B cell (primary cell): Measurements from ENCODE around the gene TRIOBP.

Source experiments
- CTCF ChIP-seq: fragments of 200-600 bp; IDR thresholded peaks from one replicate; pipeline ENCODE4 v1.8.0; 2022; ENCODE audit warnings: antibody characterized with exemption, mild to moderate bottlenecking
- EZH2 ChIP-seq: IDR thresholded peaks from 2 replicates; pipeline ENCODE4 v1.6.1; 2012; ENCODE audit warnings: borderline replicate concordance, low read depth, mild to moderate bottlenecking, moderate library complexity, low read length; ENCODE audit not compliant: insufficient read depth, poor library complexity, severe bottlenecking

GRCh38 chr22:37710675-37711074 lies 13.8 kb downstream of the TRIOBP start:
- no peak for TF ChIP-seq CTCF
- TF ChIP-seq EZH2: no peak
